Activated naive CD4-positive, alpha-beta T cell treated with anti-CD3 and anti-CD28 coated beads, Interleukin-2, amount 50 U/mL, for 72 hours (primary cell): Measurements from ENCODE around the gene PRCD. TPM values are rescaled to one million over a fixed set of nuclear protein-coding genes. Genes with fewer than 3 reads are reported as not detected.
A peak's percentile ranks its signal among the peaks of the same experiment; 100 is the strongest.
"Not testable (repeated sequence)": the region's sequence is repeated elsewhere in the genome, so short reads cannot be mapped to it uniquely, and the experiment has no call there.

Experiments used
- ATAC-seq, 2 donors: fragments of 150-1000 bp; cut with Tn5 transposase; 2 replicates each; pipeline ENCODE4 v1.10.0; 2021; ENCODE audit warnings: mild to moderate bottlenecking in 2 of 2, moderate library complexity in 2 of 2
- DNase-seq, 2 donors: peaks; one replicate each; pipeline ENCODE4 v3.0.0; 2021 to 2022; ENCODE audit warnings: low spot score in 2 of 2
- H3K27ac Mint-ChIP-seq, 2 donors: one replicate each; pipeline ENCODE4 v1.8.0; 2022; ENCODE audit warnings: mild to moderate bottlenecking in 2 of 2, mixed read lengths in 2 of 2
- H3K36me3 Mint-ChIP-seq, 2 donors: one replicate each; pipeline ENCODE4 v1.8.0; 2022; ENCODE audit warnings: mixed read lengths in 2 of 2
- H3K9me3 Mint-ChIP-seq, 2 donors: one replicate each; pipeline ENCODE4 v1.8.0; 2022; ENCODE audit warnings: mixed read lengths in 2 of 2
- total RNA-seq, 2 donors: library from RNA; stranded (reverse); gene quantifications; one replicate each; pipeline ENCODE4 v1.2.3, GENCODE V29; 2022

PRCD gene
- total RNA-seq, 2 donors from 2014 or later: not detected

GRCh38 chr17:76556765-76557367, 17.0 kb downstream of the PRCD start:
- Mint-ChIP-seq H3K9me3 (no peaks in the 10 kb centered on the region), H3K27ac (peak overlapping the region; percentile 99), H3K36me3 (peaks cover 35 to 52% of the 10 kb centered on the region in 2 donors)
- ATAC-seq (peak; percentile 17 to 35), DNase-seq (peak in 1 of 2 donors; percentile 34)

GRCh38 chr17:76557368-76558197, 17.7 kb downstream of the PRCD start:
- Mint-ChIP-seq H3K9me3 (no peaks in the 10 kb centered on the region), H3K36me3 (peaks cover 37 to 54% of the 10 kb centered on the region in 2 donors), H3K27ac (peak overlapping the region; percentile 99)
- ATAC-seq (peak; percentile 94 to 95), DNase-seq (peak; percentile 94 to 95)

GRCh38 chr17:76558198-76559095, 18.6 kb downstream of the PRCD start:
- peak in 1 of 2 donors; percentile 37 for DNase-seq
- Mint-ChIP-seq H3K9me3 (no peaks in the 10 kb centered on the region), H3K36me3 (peaks cover 42 to 61% of the 10 kb centered on the region in 2 donors), H3K27ac (peak overlapping the region; percentile 99)
- ATAC-seq: peak; percentile 28 to 50

GRCh38 chr17:76559460-76559859, 19.6 kb downstream of the PRCD start:
- DNase-seq, H3K9me3 Mint-ChIP-seq, ATAC-seq: not testable (repeated sequence)
- Mint-ChIP-seq H3K36me3 (peaks cover 42 to 64% of the 10 kb centered on the region in 2 donors), H3K27ac (peak overlapping the region; percentile 85 to 99)

- H3K36me3 Mint-ChIP-seq: peaks cover 43 to 70% of the 10 kb centered on the region in 2 donors
- ATAC-seq (no peak), DNase-seq (no peak)
- no peaks in the 10 kb centered on the region for H3K9me3 Mint-ChIP-seq
- H3K27ac Mint-ChIP-seq: peak overlapping the region in 1 of 2 donors; percentile 94
These were observed 20.4 kb downstream of the PRCD start for GRCh38 chr17:76560036-76560876.

GRCh38 chr17:76560877-76561221, 21.0 kb downstream of the PRCD start:
- Mint-ChIP-seq H3K27ac (peak overlapping the region in 1 of 2 donors; percentile 77), H3K9me3 (no peaks in the 10 kb centered on the region), H3K36me3 (peaks cover 49 to 76% of the 10 kb centered on the region in 2 donors)
- ATAC-seq (no peak), DNase-seq (no peak)

- Mint-ChIP-seq H3K27ac (peak overlapping the region in 1 of 2 donors; percentile 77), H3K36me3 (peaks cover 52 to 81% of the 10 kb centered on the region in 2 donors), H3K9me3 (no peaks in the 10 kb centered on the region)
- ATAC-seq (no peak), DNase-seq (no peak)
These were observed 21.5 kb downstream of the PRCD start for GRCh38 chr17:76561332-76561731.

- no peak for ATAC-seq
- peaks cover 49 to 80% of the 10 kb centered on the region in 2 donors for H3K36me3 Mint-ChIP-seq
- peak overlapping the region; percentile 41 to 53 for H3K27ac Mint-ChIP-seq
- H3K9me3 Mint-ChIP-seq: no peaks in the 10 kb centered on the region
- DNase-seq: no peak
These were observed 22.0 kb downstream of the PRCD start for GRCh38 chr17:76561799-76562268.

- DNase-seq (no peak), ATAC-seq (peak in 1 of 2 donors; percentile 25)
- Mint-ChIP-seq H3K9me3 (no peaks in the 10 kb centered on the region), H3K36me3 (peaks cover 40 to 71% of the 10 kb centered on the region in 2 donors), H3K27ac (peak overlapping the region in 1 of 2 donors; percentile 67)
These were observed 22.9 kb downstream of the PRCD start for GRCh38 chr17:76562734-76563148.

GRCh38 chr17:76563359-76563758, 23.5 kb downstream of the PRCD start:
- not testable (repeated sequence) for DNase-seq, H3K9me3 Mint-ChIP-seq, ATAC-seq
- Mint-ChIP-seq H3K27ac (peak overlapping the region in 1 of 2 donors; percentile 67), H3K36me3 (peaks cover 34 to 65% of the 10 kb centered on the region in 2 donors)

DNA sequence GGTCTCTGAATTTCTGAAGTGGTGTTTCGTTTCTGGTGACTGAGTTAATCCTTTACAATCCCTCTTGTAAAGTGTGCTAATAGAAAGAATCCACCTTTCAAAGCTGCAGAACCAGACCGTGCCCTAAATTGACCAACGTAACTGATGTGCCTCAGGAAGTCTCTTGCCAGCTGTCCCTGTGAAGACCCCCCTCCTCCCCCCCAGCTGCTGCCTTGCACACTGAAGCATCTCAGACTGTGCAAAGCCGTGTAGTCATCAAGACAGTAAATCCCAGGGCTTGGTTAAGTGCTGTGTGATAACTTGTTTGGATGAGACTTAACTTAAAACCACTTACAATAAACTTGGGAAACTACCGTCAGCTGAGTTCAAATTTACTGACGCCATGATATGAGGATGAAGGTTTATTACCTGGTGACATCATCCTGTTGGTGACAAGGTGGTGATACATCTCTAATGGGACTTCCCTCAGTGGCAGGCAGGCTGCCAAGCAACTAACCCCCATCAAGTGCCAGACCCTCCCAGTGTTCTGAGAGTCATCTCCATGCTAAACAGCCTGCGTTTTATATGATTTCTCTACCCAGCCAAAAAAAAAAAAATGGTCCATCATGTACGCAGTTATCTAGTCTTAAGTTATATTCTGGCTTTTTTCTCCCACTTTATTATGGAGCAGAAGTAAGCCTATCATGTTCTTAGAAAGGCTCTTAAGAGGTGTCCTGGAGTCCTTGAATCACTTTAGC, 25.3 kb downstream of the PRCD start:
- ATAC-seq: peak in 1 of 2 donors; percentile 76
- peaks cover 24 to 47% of the 10 kb centered on the region in 2 donors for H3K36me3 Mint-ChIP-seq
- peak overlapping the region; percentile 65 to 70 for H3K27ac Mint-ChIP-seq
- not testable (repeated sequence) for DNase-seq, H3K9me3 Mint-ChIP-seq

DNA sequence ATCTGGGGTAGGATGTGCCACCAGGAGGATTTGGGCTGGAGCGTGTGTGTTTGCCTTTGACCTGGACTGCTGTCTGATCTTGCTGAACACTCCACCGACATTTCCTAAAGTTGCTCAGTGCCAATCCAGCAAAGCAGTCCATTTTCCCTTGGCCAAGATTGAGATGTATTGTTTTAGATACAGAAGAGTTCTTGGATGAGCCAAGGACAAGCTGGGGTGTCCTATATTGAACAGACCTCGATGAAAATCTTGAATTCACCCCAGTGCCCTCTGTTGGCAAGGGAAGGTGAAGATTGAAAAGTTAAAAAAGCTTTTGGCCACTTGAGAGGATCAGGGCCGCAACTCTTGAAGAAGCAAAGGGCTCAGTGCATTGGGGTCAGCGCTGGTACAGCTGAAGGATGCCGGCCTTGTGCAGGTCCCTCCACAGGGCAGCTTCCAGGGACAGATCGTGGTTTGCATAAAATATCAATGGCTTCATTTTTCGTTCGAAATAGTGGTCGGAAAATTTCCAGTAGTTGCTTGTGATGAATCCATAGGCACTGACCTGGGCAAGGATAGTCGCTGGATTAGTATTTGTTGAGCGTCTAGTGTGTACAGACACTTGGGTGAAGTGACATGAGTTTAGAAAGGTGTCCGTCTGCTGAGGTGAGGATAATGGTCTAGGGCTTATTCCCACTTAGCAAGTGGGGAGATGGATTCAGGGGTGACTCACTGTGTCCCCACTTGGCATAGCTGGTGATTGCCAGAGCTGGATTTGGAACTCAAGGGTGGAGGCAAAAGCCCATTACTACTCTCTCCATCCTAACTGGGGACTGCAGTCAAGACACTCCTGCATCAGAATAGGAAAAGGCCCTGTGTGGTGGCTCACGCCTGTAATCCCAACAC, 26.1 kb downstream of the PRCD start:
- Mint-ChIP-seq H3K9me3 (no peaks in the 10 kb centered on the region), H3K27ac (peak overlapping the region; percentile 65 to 70), H3K36me3 (peaks cover 24 to 40% of the 10 kb centered on the region in 2 donors)
- DNase-seq (no peak), ATAC-seq (no peak)

GRCh38 chr17:76566613-76566943, 26.7 kb downstream of the PRCD start:
- H3K36me3 Mint-ChIP-seq: peaks cover 20 to 34% of the 10 kb centered on the region in 2 donors
- H3K9me3 Mint-ChIP-seq: no peaks in the 10 kb centered on the region
- DNase-seq (no peak), ATAC-seq (no peak)
- no peak overlapping the region for H3K27ac Mint-ChIP-seq

DNA sequence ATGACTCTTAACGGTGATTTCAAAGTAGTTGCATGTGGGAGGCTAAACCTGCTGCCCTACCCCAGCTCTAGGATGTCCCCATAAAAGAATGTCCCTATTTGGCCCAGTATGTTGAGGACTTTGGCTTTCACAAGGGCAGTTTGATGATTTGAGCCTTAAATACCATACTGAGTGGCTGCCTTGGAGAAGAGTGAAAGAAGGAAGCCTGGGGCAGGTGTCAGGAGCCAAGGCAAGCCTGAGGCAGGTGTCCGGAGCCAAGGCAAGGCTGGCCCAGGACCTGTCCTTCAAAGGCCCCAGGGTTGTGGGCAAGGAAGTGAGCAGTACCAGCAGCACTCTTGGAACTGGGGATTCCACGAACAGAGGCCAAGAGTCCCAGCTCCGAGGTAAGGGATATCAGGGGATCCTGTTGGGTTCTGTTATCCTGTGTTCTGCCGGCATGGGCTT, 27.2 kb downstream of the PRCD start:
- ATAC-seq (no peak), DNase-seq (no peak)
- Mint-ChIP-seq H3K36me3 (peaks cover 16 to 30% of the 10 kb centered on the region in 2 donors), H3K9me3 (no peaks in the 10 kb centered on the region), H3K27ac (peak overlapping the region in 1 of 2 donors; percentile 4)
